HG03558 (cell line): ENCODE measurements around the gene ABL2.
"Not testable (repeated sequence)": the region's sequence is repeated elsewhere in the genome, so short reads cannot be mapped to it uniquely, and the experiment has no call there.

Source experiments
- ATAC-seq: cut with Tn5 transposase; IDR thresholded peaks from one replicate; pipeline ENCODE4 v1.9.1; 2021; ENCODE audit warnings: moderate number of reproducible peaks; ENCODE audit not compliant: unreplicated experiment; ENCODE audit errors: extremely low read depth

ABL2 gene

DNA sequence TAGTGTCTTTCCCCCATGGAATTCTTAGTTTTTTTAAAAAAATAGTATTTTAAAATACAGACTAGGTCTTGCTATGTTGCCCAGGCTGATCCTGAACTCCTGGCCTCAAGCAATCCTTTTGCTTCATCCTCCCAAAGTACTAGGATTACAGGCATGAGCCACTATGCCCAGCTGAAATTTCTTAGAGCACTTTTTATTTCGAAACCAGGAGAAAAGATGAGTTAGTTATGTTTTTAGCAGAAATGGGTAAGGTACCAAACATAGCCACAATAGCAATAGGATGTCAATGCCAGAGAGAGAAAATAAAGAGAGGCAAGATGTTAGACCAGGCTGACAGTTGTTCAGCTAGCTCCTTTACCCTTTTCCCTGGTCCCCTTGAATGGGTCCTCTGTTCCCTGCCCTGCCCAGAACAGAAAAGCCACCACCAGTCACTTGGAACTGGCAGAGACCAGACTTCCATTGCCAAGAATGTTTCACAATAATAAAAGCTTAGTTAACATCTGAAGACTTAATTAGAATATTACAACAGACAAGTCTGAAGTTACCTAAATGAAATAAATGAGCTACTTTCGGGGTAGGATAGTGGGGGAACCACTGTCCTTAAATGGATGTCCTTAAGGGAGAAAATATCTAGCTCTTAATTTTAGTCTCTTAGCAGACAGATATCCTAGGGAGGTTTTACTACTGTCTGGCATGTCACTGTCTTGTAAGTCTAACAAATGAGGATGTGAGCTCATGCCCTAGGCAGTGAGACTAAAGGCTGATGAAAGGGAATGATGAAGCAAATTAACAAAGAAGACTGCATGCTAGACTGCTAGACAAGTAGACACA lies 54.3 kb downstream of the ABL2 start:
- no peak for ATAC-seq

DNA sequence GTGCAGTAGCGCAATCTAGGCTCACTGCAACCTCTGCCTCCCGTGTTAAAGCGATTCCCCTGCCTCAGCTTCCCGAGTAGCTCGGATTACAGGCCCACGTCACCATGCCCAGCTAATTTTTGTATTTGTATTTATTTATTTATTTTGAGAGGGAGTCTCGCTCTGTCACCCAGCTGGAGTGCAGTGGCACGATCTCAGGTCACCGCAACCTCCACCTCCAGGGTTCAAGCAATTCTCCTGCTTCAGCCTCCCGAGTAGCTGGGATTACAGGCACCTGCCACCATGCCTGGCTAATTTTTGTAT lies 59.1 kb downstream of the ABL2 start:
- not testable (repeated sequence) for ATAC-seq

DNA sequence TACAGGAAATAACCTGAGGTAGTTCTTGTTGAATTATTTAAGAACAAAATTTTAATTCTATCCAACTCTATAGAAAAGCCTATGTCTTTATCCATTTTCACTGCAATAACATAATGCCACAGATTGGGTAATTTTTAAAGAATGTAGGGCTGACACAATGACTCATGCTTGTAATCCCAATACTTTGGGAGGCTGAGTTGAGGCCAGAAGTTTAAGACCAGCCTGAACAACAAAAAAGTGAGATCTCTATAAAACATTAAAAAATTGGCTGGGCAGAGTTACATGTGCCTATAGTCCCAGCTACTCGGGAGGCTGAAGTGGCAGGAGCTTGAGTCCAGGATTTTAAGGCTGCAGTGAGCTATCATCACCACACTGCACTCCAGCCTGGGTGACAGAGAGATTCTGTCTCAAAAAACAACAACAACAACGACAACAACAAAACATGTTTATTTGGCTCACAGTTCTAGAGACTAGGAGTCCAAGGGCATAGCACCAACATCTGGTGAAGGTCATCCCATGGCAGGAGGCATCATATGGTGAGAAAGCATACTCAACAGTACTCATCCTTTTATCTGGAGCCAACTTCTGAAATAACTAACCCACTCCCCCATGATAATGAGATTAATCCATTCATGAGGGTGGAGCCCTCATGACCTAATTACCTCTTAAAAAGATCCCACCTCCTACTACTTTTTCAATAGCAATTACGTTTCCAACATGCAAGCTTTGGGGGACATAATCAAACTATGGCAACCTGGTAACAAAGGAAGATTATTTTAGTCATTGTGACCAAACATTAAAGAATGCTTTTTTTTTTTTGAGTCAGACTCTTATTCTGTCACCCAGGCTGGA lies 59.6 kb downstream of the ABL2 start:
- no peak for ATAC-seq

DNA sequence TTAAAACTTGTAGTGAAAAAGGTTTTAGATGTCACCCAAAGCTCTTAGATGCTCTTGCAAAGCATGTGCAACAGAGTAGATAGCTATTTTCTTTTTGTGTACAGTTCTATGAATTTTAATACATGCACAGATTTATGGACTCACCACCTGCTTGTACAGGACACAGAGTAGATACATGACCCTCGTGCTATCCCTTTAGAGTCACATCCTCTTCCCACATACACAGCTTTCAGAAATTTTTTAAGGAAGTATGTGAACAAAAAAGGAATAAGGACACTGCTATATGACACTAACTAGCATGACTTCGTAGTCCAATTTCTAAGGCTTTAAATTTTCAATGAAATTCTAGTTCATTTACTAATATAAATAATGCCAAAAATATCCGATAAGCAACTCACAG lies 60.9 kb downstream of the ABL2 start:
- ATAC-seq: no peak

DNA sequence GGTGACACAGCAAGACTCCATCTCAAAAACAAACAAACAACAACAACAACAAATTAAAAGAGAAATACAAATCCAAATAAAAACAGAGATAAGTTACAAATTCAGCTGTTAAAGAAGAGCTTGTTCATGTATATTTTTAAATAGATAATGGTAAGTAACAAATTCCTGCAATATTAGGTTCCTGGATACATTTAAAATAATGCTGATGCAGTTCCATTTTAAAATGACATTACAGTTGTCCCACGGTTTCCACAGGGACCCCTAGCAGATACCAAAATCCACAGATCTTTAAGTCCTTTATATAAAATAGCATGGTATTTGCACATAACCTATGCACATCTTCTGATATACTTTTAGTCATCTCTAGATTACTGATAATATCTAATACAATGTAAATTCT lies 61.5 kb downstream of the ABL2 start:
- ATAC-seq: no peak

DNA sequence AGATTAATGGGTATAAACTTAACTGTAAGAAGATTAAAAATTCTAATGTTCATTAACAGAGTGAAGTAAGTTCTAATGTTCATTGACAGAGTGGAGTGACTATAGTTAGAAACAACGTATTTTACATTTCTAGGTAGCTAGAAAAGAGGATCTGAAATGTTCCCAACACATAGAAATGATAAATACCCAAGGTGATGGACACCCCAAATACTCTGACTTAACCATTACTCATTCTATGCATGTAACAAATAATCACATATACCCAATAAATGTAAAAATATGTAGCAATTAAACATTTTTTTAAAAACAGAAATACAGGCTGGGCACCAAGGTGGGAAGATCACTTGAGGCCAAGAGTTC lies 62.1 kb downstream of the ABL2 start:
- ATAC-seq: no peak

DNA sequence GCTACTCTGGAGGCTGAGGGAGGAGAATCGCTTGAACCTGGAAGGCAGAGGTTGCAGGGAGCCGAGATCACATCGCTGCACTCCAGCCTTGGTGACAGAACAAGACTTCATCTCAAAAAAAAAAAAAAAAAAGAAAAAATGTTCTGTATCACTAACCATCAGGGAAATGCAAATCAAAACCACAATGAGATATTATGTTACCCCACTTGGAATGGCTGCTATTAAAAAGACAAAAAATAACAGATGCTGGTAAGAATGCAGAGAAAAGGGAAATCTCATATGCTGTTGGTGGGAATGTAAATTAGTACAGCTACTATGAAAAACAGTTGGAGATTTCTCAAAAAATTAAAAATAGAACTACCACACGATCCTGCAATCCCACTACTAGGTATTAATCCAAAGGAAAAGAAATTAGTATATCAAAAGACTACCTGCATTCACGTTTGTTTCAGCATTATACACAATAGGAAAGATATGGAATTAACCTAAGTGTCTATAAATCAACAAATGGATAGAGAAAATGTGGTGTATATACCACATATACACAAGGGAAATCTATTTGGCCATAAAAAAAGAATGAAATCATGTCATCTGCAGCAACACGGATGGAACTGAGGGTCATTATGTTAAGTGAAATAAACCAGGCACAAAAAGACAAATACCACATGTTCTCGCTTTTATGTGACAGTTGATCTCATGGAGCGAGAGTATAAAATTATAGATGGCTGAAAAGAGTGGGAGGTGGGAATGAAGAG lies 62.6 kb downstream of the ABL2 start:
- ATAC-seq: no peak

DNA sequence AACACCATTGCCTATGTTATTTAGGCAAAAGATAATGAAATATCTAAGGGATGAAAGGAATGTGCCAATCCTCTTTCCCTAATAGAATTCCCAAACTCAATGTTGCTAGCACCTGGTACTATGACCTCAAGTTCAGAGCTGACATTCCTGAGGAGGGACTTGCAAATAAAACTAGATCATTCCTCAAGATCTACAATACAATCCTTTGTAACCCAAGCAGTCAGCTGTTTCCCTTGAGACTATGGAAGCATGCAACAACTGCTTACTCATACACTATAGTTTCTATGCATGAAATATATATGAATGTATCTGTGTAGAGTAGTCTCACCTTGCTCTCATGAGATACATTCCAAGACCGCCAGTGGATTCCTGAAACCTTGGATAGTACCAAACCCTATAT lies 65.0 kb downstream of the ABL2 start:
- ATAC-seq: no peak

DNA sequence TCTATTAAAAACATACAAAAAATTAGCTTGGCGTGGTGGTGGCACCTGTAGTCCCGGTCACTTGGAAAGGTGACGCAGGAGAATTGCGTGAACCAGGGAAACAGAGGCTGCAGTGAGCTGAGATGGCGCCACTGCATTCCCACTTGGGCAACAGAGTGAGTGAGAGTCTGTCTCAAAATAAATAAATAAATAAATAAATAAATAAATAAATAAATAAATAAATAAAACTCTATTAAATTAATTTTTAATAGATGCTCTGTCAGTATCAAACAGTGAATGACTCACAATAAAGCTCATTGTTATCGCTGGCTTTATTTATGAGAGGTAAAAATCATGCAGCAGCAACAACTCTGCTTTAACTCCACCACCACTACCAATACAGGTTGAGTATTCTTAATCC lies 72.8 kb downstream of the ABL2 start:
- ATAC-seq: no peak

DNA sequence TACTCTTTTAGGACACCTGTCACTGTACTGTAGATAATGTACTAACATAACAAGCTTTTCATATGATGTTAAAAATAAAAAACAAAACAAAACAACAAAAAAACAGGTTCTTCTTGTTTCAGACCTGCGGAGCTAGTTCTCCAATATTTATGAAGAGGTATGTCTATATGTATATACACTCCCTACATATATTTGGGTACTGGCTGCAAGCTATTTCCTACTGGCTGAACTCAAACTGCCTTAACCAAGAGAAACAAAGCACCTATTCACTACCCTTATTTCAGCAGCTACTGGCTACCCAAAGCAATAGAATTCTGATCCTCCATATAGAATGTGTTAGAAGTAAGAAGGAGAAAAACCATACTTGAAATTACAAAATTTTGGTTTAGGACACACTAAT lies 73.5 kb downstream of the ABL2 start:
- ATAC-seq: no peak

DNA sequence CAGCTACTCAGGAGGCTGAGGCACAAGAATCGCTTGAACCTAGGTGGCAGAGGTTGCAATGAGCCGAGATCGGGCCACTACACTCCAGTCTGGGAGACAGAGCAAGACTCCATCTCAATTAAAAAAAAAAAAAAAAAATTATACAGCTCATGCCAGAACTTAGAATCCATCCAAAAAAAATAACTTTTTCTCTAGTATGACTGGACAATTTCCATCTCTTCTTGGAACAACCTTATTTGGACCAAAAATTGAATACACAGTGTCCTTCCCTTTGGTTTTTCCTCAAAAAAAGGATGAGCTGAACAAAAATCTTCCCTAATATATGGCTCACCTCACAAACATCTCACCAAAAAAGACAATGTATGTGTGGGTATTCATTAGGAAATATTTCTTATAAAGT lies 73.9 kb downstream of the ABL2 start:
- ATAC-seq: no peak

DNA sequence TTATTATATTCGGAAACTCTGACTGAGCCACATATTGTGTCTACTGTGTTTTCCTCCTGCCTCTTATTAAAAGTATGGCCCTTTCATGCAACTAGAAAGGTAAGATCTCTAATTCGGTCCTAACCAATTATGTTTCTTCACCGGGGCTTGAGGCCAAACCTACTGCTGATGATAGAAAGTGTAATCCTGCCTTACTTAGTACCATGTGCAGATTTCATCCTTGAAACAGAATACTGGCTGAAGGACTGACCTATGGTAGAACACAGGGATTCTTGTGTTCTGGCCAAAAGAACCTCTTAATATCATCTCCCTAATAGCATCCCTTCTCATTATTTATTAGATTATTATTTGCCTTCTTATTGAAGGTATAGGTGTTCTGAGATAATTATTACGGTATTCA lies 75.0 kb downstream of the ABL2 start:
- ATAC-seq: no peak

DNA sequence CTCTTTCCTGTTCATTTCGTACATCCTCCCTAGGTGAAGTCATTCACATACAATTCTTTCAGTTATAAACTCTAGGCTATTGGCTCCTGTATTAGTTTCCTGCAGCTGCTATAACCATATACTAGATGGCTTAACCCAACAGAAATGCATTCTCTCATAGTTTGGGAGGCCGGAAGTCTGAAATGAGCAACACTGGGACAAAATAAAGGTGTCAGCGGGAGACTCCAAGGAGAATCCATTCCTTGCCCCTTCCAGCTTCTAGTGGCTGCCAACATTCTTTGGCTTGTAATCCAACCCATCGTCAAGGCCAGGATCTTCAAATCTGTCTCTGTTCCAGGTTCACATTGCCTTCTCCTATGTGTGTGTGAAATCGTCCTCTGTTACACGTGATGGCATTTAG lies 76.3 kb downstream of the ABL2 start:
- no peak for ATAC-seq

DNA sequence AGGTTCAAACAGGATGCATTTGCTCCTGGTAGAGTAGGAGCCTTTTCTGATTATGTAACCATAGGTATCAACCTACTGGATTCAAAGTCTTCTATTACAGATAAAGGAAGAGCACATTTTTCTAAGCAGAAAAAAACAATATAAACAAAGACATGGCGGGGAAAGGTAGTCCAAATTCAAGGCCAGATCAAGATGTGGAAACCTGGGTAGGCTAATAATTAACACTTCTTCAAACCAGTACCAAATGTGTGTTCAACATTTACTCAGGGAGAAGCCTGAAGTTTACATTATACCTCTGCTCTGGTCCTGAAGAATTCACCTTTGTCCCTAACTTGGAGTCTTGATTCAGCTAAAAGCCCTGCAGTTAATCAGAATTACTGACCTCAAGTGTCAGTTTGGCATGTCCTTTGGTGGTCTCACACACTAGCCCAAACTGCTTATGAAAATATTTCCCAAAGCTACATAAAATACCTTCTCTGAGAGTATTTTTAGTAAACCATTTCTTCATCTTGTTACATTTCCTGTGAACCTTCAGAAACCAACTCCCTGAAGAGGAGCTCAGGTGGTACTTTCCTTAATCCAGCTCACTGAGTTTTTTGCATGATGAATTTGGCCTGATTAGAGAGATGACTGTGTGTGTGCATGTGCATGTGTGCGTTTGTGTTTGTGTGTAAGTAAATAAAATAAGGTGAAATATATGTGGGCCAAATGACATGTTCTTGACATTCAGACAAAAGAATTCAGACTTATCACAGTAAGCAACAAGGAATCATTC lies 77.4 kb downstream of the ABL2 start:
- no peak for ATAC-seq

DNA sequence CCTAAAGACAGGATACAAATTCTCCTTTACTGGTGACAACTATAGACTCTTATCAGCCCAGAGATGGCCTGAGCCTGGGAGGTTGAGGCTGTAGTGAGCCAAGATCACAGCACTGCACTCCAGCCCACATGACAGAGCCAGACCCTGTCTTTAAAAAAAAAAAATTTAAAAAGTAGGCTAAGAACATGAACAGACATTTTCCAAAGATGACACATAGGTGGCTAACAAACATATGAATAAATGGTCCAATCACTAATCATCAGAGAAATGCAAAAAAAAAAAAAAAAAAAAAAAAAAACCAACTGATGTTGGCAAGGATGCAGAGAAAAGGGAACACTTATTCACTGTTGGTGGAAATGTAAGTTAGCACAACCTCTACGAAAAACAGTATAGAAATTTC lies 82.6 kb downstream of the ABL2 start:
- ATAC-seq: no peak

DNA sequence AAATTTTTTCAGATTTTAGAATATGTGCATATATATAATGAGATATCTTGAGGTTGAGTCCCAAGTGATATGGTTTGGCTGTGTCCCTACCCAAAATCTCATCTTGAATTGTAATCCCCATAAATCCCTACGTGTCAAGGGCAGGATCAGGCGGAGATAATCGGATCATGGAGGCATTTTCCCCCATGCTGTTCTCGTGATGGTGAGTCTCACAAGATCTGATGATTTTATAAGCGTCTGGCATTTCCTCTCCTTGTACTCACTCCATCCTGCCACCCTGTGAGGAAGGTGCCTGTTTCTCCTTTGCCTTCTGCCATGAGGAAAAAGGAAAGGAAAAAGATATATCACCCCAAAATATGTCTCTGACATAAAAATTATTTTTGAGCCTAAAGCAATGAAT lies 83.0 kb downstream of the ABL2 start:
- no peak for ATAC-seq

DNA sequence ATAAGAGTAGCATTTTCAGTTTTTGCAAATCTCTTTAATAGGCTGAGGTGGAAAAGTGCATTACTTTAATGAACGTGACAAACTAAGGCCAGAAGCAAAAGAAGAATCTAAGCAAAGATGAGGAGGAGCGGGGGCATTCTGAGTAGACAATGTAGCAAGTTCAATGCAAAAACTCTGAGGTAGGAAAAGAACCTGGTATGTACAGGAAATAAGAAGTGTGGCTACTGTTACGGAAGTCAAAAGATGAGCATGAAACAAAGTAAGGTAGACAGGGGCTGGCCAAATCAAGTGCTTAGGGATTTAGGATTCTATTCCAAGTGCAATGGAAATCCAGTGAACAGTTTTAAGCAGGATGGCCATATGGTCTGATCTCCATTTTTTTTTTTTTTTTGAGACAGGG lies 84.0 kb downstream of the ABL2 start:
- ATAC-seq: no peak

DNA sequence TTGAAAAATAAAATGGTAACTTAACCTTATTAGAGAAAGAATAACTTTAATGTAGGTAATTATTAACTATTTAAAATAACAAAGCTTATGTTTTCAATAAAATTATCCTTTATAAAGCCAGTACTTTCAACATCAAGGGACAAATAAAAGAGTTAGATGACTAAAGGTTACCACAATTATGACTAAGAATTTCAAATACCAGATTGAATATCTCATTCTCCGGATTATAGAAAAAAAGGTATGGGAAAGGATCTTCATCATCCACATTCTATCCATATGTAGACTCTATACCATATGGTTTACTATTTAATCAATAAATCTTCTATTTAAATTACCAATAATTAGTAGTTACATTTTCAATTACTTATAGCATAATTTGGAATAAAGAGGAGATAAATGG lies 84.9 kb downstream of the ABL2 start:
- no peak for ATAC-seq

DNA sequence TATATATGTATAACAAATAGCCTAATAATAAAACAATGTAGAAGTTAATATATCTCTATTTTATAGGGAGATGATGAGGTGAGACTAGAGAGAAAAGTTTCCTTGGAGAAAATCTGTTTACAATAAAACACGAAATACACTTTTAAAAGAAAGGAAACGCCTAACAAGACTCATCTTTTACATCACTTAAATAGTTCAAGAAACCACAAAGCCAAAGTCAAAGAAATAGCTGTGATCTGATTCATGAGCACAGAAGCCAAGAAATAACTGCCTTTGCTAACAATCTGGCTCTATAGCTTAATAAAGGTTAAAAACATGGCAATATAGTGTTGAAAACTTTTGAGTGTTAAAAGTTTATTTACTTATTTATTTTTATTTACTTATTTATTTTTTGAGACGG lies 86.2 kb downstream of the ABL2 start:
- ATAC-seq: no peak

DNA sequence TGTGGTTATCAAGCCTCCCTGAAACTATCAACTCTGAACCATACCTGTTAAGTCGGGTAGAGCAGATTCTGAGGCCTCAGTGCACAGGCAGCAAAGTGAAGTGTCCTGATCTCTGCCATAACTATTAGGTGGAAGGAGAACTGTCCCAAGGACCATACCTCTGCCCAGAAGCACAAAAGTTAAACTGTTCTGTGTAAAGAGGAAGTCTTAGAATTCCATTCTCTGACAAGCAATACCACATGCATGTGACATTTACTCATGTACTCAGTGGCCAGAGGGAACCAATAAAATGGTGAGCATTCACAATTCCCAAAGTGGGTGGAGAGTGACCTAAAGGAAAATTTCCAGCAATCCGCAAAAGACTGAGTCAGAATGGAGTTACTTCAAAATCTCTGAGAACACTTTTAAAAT lies 86.6 kb downstream of the ABL2 start:
- ATAC-seq: no peak
